Neural cell (in vitro differentiated cells): Measurements from ENCODE around the gene ZDBF2. TPM values are rescaled to one million over a fixed set of nuclear protein-coding genes. Genes with fewer than 3 reads are reported as not detected.
"Not testable (repeated sequence)": the region's sequence is repeated elsewhere in the genome, so short reads cannot be mapped to it uniquely, and the experiment has no call there.

Experiments used
- H2AFZ ChIP-seq: fragments of 200-600, 300-800 bp; sonication (generic), shearing (Covaris generic); 2 replicates; pipeline ENCODE4 v1.6.0; 2014; ENCODE audit warnings: low read depth, mild to moderate bottlenecking, antibody characterized with exemption, low read length, moderate library complexity
- H3F3A ChIP-seq: fragments of 200-600 bp; shearing (Covaris generic); 2 replicates; pipeline ENCODE4 v1.6.1; 2016; ENCODE audit warnings: mild to moderate bottlenecking, moderate library complexity, mixed read lengths, antibody characterized with exemption, low read length; ENCODE audit not compliant: insufficient read depth, poor library complexity, severe bottlenecking
- H3K27ac ChIP-seq: fragments of 200-600, 300-800 bp; sonication (generic), shearing (Covaris generic); 2 replicates; pipeline ENCODE4 v1.5.1; 2014; ENCODE audit warnings: mild to moderate bottlenecking, low read length, moderate library complexity
- H3K27me3 ChIP-seq: fragments of 300-800, 200-600 bp; sonication (generic), shearing (Covaris generic); 2 replicates; pipeline ENCODE4 v1.6.0; 2014; ENCODE audit warnings: mild to moderate bottlenecking, low read depth, low read length, moderate library complexity; ENCODE audit not compliant: insufficient read depth
- H3K36me3 ChIP-seq: fragments of 300-800, 200-600 bp; sonication (generic), shearing (Covaris generic); 2 replicates; pipeline ENCODE4 v1.5.1; 2014; ENCODE audit warnings: mild to moderate bottlenecking, antibody characterized with exemption, low read length, moderate library complexity; ENCODE audit not compliant: insufficient read depth
- H3K4me2 ChIP-seq: fragments of 300-800, 200-600 bp; sonication (generic), shearing (Covaris generic); 2 replicates; pipeline ENCODE4 v1.6.0; 2014; ENCODE audit warnings: mild to moderate bottlenecking, low read length
- H3K4me3 ChIP-seq: fragments of 300-800, 200-600 bp; sonication (generic), shearing (Covaris generic); 2 replicates; pipeline ENCODE4 v1.5.1; 2014; ENCODE audit warnings: mild to moderate bottlenecking, low read length, moderate library complexity
- H3K79me2 ChIP-seq: fragments of 200-600 bp; shearing (Covaris generic); replicated peaks from 2 replicates; pipeline ENCODE4 v1.6.0; 2014; ENCODE audit warnings: mild to moderate bottlenecking, low read length, moderate library complexity; ENCODE audit not compliant: insufficient read depth
- H3K9ac ChIP-seq: fragments of 300-800, 200-600 bp; sonication (generic), shearing (Covaris generic); 2 replicates; pipeline ENCODE4 v1.6.1; 2016; ENCODE audit warnings: mild to moderate bottlenecking, low read length, mixed read lengths
- H3K9me2 ChIP-seq: fragments of 200-600 bp; shearing (Covaris generic); 2 replicates; pipeline ENCODE4 v1.6.1; 2016; ENCODE audit warnings: mild to moderate bottlenecking, low read length, mixed read lengths; ENCODE audit not compliant: insufficient read depth
- H3K9me3 ChIP-seq: fragments of 200-600, 300-800 bp; sonication (generic), shearing (Covaris generic); 2 replicates; pipeline ENCODE4 v1.6.1; 2016; ENCODE audit warnings: mild to moderate bottlenecking, mixed run types, low read length, moderate library complexity, mixed read lengths
- H4K20me1 ChIP-seq: fragments of 200-600 bp; shearing (Covaris generic); 2 replicates; pipeline ENCODE4 v1.6.1; 2016; ENCODE audit warnings: mild to moderate bottlenecking, mixed run types; ENCODE audit not compliant: insufficient read depth
- CTCF ChIP-seq: fragments of 450-650 bp; IDR thresholded peaks from 2 replicates; pipeline ENCODE4 v1.5.1; 2014; ENCODE audit warnings: antibody characterized with exemption, mild to moderate bottlenecking, moderate library complexity; ENCODE audit not compliant: poor library complexity, severe bottlenecking
- EP300 ChIP-seq: fragments of 450-650 bp; conservative IDR thresholded peaks from 2 replicates; pipeline ENCODE4 v1.6.1; 2014; ENCODE audit warnings: antibody characterized with exemption, mild to moderate bottlenecking, moderate library complexity; ENCODE audit not compliant: poor library complexity, severe bottlenecking
- EZH2 ChIP-seq: fragments of 200-600, 300-800 bp; shearing (Covaris generic), sonication (generic); IDR thresholded peaks from 2 replicates; pipeline ENCODE4 v1.6.1; 2014; ENCODE audit warnings: antibody characterized with exemption, low read length, borderline replicate concordance, mild to moderate bottlenecking; ENCODE audit not compliant: insufficient read depth, poor library complexity, severe bottlenecking
- MXI1 ChIP-seq: fragments of 450-650 bp; conservative IDR thresholded peaks from 2 replicates; pipeline ENCODE4 v1.6.1; 2014; ENCODE audit warnings: antibody characterized with exemption, mild to moderate bottlenecking; ENCODE audit not compliant: poor library complexity, severe bottlenecking
- POLR2AphosphoS5 ChIP-seq: IDR thresholded peaks from 2 replicates; pipeline ENCODE4 v1.6.1; 2012
- RAD21 ChIP-seq: fragments of 450-650 bp; conservative IDR thresholded peaks from 2 replicates; pipeline ENCODE4 v1.6.1; 2014; ENCODE audit warnings: antibody characterized with exemption, mild to moderate bottlenecking, moderate library complexity
- REST ChIP-seq: IDR thresholded peaks from 2 replicates; pipeline ENCODE4 v1.6.1; 2012; ENCODE audit warnings: borderline replicate concordance
- SMC3 ChIP-seq: fragments of 450-650 bp; conservative IDR thresholded peaks from 2 replicates; pipeline ENCODE4 v1.6.1; 2014; ENCODE audit warnings: antibody characterized with exemption, mild to moderate bottlenecking, moderate library complexity; ENCODE audit not compliant: poor library complexity
- TAF1 ChIP-seq: IDR thresholded peaks from 2 replicates; pipeline ENCODE4 v1.6.1; 2012; ENCODE audit warnings: low read depth
- polyA plus RNA-seq: library from polyadenylated mRNA; depleted of rRNA; stranded (reverse); fragments of >200 nt; gene quantifications from 2 replicates; pipeline ENCODE4 v1.2.3, GENCODE V29; 2014

The ZDBF2 gene
- polyA plus RNA-seq, 1 donor from 2014 or later: 23.4 TPM

GRCh38 chr2:206257350-206257749, 17.1 kb upstream of the ZDBF2 start:
- H3K27me3 ChIP-seq: peaks cover 92% of the 10 kb centered on the region

GRCh38 chr2:206257861-206258260, 16.6 kb upstream of the ZDBF2 start:
- no peaks in the 10 kb centered on the region for H3F3A ChIP-seq
- no peaks in the 10 kb centered on the region for H3K36me3 ChIP-seq
- TF ChIP-seq REST: no peak
- TF ChIP-seq EZH2: no peak
- no peak for TF ChIP-seq TAF1
- no peak for TF ChIP-seq EP300
- TF ChIP-seq CTCF: no peak
- TF ChIP-seq MXI1: no peak
- no peak for TF ChIP-seq RAD21
- TF ChIP-seq SMC3: no peak
- TF ChIP-seq POLR2AphosphoS5: no peak
- H3K4me2 ChIP-seq: no peak overlapping the region
- H3K79me2 ChIP-seq: no peaks in the 10 kb centered on the region
- H4K20me1 ChIP-seq: no peaks in the 10 kb centered on the region
- no peak overlapping the region for H3K27ac ChIP-seq
- H3K4me3 ChIP-seq: no peak overlapping the region
- no peak overlapping the region for H2AFZ ChIP-seq
- H3K27me3 ChIP-seq: peaks cover 92% of the 10 kb centered on the region
- no peaks in the 10 kb centered on the region for H3K9me3 ChIP-seq
- H3K9me2 ChIP-seq: no peaks in the 10 kb centered on the region
- no peak overlapping the region for H3K9ac ChIP-seq

More at GRCh38 chr2:206257350-206257749, 17.1 kb upstream of the ZDBF2 start:
- no peak overlapping the region for H3K27ac ChIP-seq
- no peaks in the 10 kb centered on the region for H4K20me1 ChIP-seq
- H3K9ac ChIP-seq: no peak overlapping the region
- no peaks in the 10 kb centered on the region for H3K79me2 ChIP-seq
- no peaks in the 10 kb centered on the region for H3F3A ChIP-seq
- H3K4me2 ChIP-seq: no peak overlapping the region
- H3K9me2 ChIP-seq: no peaks in the 10 kb centered on the region
- no peaks in the 10 kb centered on the region for H3K36me3 ChIP-seq
- peaks cover 5% of the 10 kb centered on the region for H3K9me3 ChIP-seq
- TF ChIP-seq RAD21: no peak
- no peak for TF ChIP-seq EZH2
- no peak for TF ChIP-seq SMC3
- TF ChIP-seq EP300: no peak
- peak; percentile 23 for TF ChIP-seq POLR2AphosphoS5
- H3K4me3 ChIP-seq: no peak overlapping the region
- H2AFZ ChIP-seq: no peak overlapping the region

- H3K4me3 ChIP-seq, H3K79me2 ChIP-seq, H3K9ac ChIP-seq, H4K20me1 ChIP-seq, H3K27ac ChIP-seq, H3K4me2 ChIP-seq, H3K36me3 ChIP-seq, H2AFZ ChIP-seq, H3F3A ChIP-seq, H3K9me3 ChIP-seq, H3K9me2 ChIP-seq: not testable (repeated sequence)
- H3K27me3 ChIP-seq: peaks cover 92% of the 10 kb centered on the region
Observed at GRCh38 chr2:206258615-206259014, 15.8 kb upstream of the ZDBF2 start.
